OCI-M2 (cell line): ENCODE results near the gene TFF2.

Experiments used
- DNase-seq: peaks from one replicate; lab custom pipeline; 2025; ENCODE audit not compliant: unreplicated experiment; lab: John Stamatoyannopoulos, UW

TFF2 gene

DNA sequence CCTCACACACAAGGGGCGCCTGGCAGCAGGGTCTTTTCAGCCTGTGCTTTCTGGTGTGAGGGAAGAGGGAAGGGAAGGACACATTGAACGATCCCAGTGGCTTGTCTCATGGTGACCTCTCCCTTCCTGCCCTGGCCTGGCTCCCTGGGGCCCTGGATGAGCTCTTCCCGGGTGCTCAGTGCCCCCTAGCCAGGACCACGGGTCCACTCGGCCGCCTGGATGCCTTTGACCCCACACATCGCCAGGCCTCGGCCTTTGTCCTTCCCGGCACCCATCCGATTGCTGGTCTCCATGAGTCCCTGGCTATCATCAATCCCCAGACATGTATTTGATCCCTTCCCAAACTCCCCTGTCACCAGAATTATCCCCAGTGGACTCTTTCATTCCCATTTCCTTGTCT, 29.6 kb downstream of the TFF2 start:
- no peak for DNase-seq

- no peak for DNase-seq
Observed at GRCh38 chr21:42320791-42321190, 30.0 kb downstream of the TFF2 start.

GRCh38 chr21:42319851-42320572, 30.8 kb downstream of the TFF2 start:
- DNase-seq: no peak

- no peak for DNase-seq
Observed at GRCh38 chr21:42319376-42319775, 31.4 kb downstream of the TFF2 start.

DNA sequence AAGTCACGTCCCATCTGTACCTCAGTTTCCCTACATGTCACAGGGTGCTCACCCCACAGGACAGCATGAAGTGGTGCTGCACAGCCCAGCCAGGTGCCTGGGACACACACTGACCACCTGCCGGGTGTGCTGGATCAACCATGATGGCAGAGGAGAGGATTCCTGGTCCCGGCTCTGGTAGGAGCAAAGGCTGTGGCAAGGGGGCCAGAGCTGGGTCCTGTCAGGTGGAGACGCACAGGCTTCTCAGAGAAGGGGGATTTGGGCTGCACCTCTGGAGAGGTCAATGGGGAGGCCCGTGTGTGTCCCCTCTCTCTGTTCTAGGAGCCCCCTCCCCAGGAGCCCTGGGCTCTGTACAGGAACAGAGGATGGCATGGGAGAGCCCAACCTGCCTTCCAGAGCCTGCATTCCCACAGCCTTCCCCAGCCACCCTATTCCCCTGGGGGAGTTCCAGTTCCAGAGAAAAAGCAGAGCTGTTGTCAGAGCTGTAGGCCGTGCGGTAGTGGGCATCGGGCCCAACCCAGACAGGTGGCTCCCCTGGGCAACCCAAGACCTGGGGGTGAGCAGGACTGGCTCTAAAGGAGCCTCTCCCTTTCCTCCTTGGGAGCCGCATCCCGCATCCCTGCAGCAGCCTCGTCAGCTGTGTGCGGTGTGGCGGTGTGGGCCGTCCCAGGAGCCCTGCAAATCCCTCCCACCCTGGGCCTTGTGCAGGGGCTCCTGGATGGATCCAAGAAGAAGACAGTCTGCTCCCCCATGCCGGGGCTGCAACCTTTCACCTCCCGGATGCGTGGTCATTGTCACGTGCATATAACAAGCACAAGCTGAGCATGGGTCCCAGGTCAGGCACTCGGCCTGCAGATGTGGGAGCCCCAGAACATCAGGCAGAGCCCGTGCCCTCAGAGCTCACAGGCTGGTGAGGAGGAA, 32.7 kb downstream of the TFF2 start:
- DNase-seq: no peak

DNA sequence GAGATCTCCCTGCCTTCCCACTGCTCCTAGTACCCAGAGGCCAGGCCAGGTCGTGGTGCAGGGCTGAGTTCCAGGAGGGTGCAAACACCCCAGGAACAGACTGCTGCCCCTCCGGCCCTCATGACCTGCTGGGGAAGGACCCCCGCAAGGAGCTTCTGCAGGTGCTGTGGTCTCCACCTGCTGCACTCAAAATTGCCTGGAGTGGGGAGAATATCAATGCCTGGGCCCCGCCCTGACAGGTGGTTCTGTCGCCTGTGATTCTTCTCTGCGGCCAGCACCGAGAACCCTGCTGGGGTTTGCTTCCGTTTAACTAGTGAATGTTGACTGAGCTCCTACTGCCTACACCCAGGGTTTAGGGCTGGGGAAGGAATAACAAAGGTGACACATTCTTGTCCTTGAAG, 33.5 kb downstream of the TFF2 start:
- no peak for DNase-seq

GRCh38 chr21:42316891-42317290, 33.9 kb downstream of the TFF2 start:
- DNase-seq: no peak

- DNase-seq: no peak
Observed at GRCh38 chr21:42315296-42315891, 35.4 kb downstream of the TFF2 start, which contains the start of gene TFF3. TSS of gene TFF3 (minus strand) at chr21:42315409. CDS start at chr21:42315374, 35 bp downstream.

DNA sequence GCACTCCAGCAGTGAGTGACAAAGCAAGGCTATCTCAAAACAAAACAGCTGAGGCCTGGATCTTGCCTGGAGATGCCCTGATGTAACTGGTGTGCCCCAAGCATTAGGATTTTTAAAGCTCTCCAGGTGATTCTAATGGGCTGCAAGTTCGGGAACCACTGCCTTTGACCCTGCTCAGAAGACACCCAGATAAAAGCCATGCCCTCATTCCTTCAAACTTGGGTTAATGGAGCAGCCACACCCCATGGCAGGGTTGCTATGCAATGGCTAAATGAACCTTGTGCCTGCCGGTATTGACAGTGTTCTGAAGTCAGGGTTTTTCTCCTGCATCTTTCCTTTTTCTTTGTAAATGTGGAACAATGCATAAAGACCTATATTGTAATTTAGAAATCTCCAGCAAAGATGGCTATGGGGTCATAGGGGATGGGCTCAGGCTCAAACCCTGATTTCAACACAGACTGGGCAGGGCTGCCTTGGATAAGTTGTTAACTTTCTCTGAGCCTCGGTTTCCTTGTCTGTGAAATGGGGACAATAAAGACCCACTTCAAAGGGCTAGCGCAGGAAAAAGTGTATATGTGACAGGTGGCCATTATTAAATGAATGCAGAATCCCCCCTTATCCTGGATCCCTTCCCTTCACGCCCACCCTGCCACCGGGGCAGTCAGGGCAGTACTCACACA, 36.0 kb downstream of the TFF2 start:
- DNase-seq: no peak

DNA sequence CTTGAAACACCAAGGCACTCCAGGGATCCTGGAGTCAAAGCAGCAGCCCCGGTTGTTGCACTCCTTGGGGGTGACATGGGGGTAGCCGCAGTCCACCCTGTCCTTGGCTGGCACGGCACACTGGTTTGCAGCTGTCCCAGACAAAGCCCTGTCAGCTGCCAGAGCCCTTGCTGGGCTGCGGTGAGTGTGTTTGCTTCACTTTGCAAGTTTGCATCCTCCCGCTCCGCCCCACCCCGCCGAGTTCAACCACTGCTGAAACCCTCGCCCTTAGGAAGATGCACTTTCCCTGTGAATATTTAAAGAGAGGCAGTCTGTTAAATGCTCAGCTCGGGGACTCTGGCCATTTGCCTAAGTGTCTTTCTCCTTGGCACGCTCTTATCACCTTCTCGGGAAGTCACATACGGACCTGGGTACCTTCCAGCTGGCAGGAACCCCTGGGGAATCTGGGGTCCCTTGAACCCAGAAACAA, 37.3 kb downstream of the TFF2 start:
- DNase-seq: no peak

DNA sequence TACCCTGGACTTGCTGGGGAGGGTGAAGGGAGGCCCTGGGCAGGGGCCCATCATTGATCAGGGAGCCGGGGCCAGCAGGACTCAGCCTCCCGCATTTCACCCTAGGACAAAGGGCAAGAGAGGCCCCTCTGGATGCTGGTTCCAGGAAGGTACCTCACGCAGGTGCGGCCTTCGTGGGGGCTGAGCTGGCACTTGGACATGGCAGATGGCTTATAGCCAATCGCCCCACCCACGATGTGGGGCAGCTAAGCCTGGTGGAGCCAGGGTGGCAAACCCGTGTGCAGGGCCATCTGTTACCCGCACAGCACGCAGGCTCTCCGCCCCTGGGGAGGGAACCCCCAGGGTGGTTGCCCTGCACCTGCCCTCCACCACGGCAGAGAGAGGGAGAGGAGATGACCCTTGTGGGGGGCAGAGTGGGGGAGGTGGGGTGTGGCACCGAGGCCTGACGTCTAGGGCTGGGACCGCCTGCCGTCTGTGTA, 38.1 kb downstream of the TFF2 start:
- no peak for DNase-seq

GRCh38 chr21:42311816-42312625, 38.8 kb downstream of the TFF2 start:
- no peak for DNase-seq

GRCh38 chr21:42311160-42311559, 39.6 kb downstream of the TFF2 start:
- no peak for DNase-seq

DNA sequence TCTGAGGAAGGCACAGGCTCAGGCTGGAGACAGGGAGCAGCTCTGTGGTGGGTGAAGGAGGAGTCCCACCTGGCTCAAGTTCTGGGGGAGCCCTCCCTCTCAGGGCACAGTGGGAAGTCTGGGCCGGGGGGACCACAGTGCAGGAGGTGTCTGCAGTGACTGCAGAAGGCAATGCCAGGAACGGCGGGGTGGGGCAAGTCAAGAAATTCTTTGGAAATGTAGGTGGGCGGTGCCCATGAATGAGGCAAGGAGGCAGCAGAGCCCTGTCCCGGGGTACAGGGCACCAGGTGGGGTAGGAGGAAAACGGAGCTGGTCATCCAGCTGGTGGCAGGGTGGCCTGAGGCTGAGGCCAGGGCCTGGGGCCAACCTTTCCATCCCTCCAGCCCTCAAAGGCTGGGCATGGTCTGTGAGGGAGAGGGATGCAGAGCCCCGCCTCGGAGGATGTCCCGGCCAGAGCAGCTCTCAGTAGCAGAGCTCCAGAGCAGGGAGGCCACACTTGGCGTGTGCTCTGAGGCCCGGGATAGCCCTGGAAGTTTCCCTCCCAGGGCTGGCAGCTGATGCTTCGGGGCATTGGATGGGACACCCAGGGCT, 40.3 kb downstream of the TFF2 start:
- DNase-seq: no peak

- DNase-seq: peak; percentile 31
Observed at GRCh38 chr21:42309753-42310213, 41.0 kb downstream of the TFF2 start.

DNA sequence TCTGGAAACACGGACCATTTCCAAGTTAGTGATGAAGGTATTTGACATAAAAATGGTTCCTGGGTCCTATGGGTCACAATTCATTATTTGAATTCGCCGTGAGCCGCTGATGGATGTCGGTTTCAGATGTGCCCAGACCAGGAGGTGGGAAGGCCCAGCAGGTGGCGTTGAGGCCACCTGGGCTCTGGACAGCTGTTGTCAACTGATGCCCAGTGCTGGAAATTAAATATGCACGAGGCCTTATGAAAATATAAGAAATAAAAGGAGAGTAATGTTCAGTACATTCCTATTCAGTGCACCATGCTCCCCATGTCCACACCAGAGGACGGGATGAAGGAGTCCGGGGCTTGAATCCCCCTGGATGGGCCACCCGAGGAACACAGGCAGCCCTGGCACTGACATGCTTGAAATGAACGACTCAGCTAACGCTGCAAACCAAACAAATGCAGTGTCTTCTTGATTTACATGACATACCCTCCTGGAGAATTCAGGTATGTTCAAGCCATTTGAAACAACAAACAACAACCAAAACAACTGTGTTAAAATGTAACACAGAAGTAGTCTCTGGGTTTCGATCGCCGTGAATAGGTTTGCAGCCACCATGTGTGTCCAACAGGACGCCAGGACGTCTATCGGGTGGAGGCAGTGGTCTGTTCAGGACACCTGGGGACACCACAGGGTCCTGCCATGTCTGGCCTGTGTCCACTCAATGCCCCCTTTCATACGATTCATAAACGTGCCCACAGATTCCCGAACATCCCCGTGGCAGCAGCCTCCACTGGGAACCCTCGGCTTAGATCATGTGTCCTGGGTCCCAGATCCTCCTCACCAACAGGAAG, 41.7 kb downstream of the TFF2 start:
- DNase-seq: no peak

DNA sequence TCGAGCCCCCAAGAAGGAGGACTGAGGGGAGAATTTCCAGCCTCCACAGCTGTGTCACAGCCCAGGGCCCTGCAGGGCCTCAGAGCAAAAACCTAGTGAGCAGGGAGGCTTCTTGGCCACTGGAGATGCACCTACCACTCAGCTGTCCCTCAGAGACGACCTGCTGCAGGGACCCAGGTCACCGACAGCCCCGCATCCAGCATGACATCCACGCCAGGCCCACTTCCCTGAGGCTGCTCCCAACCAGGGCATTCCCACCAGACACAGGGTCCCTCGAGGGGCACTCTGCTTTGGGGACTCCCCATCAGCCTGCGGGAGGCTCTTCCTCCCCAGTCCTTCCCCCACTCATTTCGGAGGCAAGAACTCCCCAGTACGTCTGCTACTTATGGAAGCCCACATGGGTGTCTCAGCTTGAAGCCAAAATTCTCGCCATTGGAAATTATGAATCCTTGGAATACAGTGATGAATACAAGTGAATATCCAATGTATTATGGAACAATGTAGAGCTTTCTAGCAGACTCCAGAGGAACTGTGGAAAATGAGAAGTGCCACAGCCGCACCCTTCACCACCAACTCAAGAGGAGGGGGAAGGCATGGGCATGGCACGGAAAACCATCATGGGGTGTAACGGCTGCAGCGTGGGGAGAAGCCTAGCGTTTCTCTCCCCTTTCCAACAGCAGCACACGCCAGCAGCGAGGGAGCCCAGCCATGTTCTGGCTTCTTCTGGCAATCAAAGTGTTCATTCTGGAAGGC, 42.5 kb downstream of the TFF2 start:
- no peak for DNase-seq

GRCh38 chr21:42307106-42307505, 43.7 kb downstream of the TFF2 start:
- no peak for DNase-seq
